ENCODE data around the gene TMPRSS11A. TPM values are rescaled to one million over a fixed set of nuclear protein-coding genes. Genes with fewer than 3 reads are reported as not detected.

The TMPRSS11A gene
- total and polyA plus RNA-seq, 2 experiments from 2014 or later: not detected

DNA sequence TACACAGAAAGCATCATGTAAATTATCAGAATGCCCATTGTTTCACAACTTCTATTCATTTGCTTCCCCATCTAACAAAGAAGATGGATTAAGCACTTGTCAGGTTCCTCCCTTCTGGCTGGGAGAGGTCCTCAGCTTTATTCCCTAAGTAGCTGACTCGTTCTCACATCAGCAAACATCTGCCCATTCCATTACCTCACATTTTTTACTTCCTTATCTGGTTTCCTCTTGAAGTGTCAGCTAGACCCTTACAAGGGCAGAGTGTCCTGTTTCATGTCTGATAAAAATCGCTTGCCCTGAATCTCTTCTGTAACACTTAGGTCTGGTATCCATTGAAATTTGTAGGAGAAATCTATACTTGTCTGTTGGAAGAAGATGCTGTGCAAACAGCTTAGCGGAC, 34.7 kb downstream of the TMPRSS11A start (continued):
- no peak for TF ChIP-seq ZNF462 (CRISPR knock-in tag; IDR thresholded peaks at IDR 0.05)
- no peak for TF ChIP-seq EZH2 (IDR thresholded peaks at IDR 0.05; ENCODE audit: low read depth, unreplicated experiment)
- TF ChIP-seq, protein P1, sequence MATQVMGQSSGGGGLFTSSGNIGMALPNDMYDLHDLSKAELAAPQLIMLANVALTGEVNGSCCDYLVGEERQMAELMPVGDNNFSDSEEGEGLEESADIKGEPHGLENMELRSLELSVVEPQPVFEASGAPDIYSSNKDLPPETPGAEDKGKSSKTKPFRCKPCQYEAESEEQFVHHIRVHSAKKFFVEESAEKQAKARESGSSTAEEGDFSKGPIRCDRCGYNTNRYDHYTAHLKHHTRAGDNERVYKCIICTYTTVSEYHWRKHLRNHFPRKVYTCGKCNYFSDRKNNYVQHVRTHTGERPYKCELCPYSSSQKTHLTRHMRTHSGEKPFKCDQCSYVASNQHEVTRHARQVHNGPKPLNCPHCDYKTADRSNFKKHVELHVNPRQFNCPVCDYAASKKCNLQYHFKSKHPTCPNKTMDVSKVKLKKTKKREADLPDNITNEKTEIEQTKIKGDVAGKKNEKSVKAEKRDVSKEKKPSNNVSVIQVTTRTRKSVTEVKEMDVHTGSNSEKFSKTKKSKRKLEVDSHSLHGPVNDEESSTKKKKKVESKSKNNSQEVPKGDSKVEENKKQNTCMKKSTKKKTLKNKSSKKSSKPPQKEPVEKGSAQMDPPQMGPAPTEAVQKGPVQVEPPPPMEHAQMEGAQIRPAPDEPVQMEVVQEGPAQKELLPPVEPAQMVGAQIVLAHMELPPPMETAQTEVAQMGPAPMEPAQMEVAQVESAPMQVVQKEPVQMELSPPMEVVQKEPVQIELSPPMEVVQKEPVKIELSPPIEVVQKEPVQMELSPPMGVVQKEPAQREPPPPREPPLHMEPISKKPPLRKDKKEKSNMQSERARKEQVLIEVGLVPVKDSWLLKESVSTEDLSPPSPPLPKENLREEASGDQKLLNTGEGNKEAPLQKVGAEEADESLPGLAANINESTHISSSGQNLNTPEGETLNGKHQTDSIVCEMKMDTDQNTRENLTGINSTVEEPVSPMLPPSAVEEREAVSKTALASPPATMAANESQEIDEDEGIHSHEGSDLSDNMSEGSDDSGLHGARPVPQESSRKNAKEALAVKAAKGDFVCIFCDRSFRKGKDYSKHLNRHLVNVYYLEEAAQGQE (IDR thresholded peaks at IDR 0.05; ENCODE audit: unreplicated experiment): no peak
- TF ChIP-seq, protein P2, sequence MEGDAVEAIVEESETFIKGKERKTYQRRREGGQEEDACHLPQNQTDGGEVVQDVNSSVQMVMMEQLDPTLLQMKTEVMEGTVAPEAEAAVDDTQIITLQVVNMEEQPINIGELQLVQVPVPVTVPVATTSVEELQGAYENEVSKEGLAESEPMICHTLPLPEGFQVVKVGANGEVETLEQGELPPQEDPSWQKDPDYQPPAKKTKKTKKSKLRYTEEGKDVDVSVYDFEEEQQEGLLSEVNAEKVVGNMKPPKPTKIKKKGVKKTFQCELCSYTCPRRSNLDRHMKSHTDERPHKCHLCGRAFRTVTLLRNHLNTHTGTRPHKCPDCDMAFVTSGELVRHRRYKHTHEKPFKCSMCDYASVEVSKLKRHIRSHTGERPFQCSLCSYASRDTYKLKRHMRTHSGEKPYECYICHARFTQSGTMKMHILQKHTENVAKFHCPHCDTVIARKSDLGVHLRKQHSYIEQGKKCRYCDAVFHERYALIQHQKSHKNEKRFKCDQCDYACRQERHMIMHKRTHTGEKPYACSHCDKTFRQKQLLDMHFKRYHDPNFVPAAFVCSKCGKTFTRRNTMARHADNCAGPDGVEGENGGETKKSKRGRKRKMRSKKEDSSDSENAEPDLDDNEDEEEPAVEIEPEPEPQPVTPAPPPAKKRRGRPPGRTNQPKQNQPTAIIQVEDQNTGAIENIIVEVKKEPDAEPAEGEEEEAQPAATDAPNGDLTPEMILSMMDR (conservative IDR thresholded peaks at IDR 0.05; ENCODE audit: low read depth in 2 of 2): no peak
- no peak for TF ChIP-seq ZNF331 (CRISPR knock-in tag; IDR thresholded peaks at IDR 0.05; ENCODE audit: low read depth)
- no peak for TF ChIP-seq STAT1 (IDR thresholded peaks at IDR 0.05; ENCODE audit: unreplicated experiment)
